GM21825 (cell line): Measurements from ENCODE around the gene ELAVL1.
A peak's percentile ranks its signal among the peaks of the same experiment; 100 is the strongest.
"Not testable (repeated sequence)": the region's sequence is repeated elsewhere in the genome, so short reads cannot be mapped to it uniquely, and the experiment has no call there.

ENCODE experiments used
- ATAC-seq: cut with Tn5 transposase; IDR thresholded peaks from one replicate; pipeline ENCODE4 v1.9.1; 2021; ENCODE audit warnings: mild to moderate bottlenecking, moderate library complexity; ENCODE audit not compliant: unreplicated experiment

ELAVL1 gene

DNA sequence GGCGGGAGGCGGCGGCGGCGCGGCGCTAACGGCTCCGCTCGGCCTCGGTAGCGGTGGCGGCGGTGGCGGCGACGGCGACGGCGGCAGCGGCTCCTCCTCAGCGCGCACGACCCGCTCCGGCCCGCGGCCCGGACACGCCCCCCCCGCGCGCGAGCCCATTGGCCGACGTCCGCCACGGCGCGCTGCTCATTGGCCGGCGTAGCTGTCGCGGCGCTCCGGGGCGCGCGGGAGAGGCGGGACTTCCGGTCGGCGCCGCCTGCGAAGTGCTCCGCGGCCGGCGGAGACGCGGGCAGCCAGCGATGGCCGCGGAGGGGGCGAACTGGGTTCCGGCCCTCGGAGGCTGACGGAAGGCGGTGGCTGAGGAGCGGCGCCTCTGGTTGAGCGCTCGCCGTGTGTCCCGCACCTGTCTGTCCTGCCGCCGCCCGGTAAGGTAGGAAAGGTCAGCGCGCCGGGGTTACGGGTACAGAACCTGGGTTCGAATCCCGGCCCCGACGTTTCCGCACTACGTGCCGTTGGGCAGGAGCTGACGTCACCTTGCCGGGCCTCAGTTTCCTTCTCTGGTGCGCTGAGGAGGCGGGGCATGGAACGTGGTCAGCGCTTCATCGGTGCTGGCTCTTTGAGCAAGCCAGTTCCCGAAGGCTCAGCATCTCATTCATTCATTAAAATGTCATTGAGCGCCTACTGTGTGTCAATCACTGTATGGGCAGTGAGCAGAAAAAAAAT lies at the start of gene ELAVL1:
ELAVL1 (minus strand) TSS at position 108 of the 723 bp plus-strand sequence. CDS start 13,826 bp downstream, outside the sequence.
- peak; percentile 71 for ATAC-seq

DNA sequence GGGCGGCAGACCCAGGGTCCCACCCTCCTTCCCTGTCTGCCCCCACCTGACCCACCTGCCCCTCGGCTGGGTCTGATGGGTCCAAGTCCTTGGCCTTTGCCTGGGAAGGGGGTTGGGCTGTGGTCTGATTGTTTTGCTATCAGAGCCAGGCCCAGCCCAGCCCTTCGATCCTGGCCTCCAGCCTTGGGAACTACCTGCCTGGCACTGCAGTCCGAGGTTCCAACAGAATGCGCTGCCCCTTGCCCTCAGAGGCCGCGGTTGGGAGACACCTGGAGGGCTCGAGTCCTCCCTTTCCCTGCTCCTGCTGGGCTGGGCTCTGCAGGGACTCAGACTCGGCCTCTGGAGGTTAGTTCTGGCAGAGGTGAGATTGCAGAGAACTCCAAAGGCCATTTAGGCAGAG lies 48.7 kb upstream of the ELAVL1 start:
- ATAC-seq = no peak

- no peak for ATAC-seq
These were observed 47.0 kb upstream of the ELAVL1 start, which contains the start of gene CCL25 for GRCh38 chr19:8052464-8052859. Gene CCL25 (plus strand): TSS chr19:8052760. CDS start chr19:8053050, 290 bp downstream.

GRCh38 chr19:8050274-8051096 lies 45.0 kb upstream of the ELAVL1 start:
- ATAC-seq = peak; percentile 74

GRCh38 chr19:8046569-8047165 lies 41.2 kb upstream of the ELAVL1 start:
- ATAC-seq = no peak

- no peak for ATAC-seq
These were observed 40.6 kb upstream of the ELAVL1 start for GRCh38 chr19:8045872-8046568.

DNA sequence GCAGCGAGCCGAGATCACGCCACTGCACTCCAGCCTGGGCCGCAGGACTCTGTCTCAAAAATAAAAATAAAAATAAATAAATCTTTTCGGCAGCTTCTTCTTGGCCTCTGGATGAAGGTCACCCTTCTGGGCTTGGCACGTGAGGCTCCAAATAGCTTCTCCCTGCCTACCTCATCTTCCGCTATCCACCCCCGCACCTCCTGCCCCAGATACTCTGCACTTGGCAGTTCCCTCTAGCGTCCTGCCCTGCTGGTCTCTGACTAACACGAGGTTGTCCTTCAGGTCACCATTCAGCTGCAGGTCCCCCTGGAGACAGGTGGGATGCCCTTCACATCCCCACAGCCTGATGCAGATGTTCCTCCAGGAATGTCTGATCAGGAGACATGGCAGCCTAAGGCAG lies 38.6 kb upstream of the ELAVL1 start:
- no peak for ATAC-seq

DNA sequence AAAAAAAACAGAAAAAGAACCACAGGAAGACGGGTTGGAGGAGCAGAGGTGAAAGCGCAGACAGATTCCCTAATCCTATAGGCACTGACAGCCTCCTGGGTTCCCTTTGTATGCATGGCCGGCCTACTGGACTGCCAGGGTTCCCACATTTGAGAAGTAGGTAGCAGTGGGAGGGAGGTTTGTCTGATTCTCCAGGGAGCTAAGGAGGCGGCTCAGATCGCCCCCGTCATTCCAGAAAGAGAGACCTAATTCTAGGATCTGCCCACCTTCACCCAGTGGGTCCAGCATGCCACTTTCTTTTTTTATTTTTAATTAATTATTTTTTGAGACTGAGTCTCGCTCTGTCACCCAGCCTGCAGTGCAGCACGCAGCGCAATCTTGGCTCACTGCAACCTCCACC lies 37.5 kb upstream of the ELAVL1 start:
- ATAC-seq = no peak

GRCh38 chr19:8041531-8041931 lies 36.1 kb upstream of the ELAVL1 start:
- no peak for ATAC-seq

GRCh38 chr19:8039231-8039630 lies 33.8 kb upstream of the ELAVL1 start:
- no peak for ATAC-seq

DNA sequence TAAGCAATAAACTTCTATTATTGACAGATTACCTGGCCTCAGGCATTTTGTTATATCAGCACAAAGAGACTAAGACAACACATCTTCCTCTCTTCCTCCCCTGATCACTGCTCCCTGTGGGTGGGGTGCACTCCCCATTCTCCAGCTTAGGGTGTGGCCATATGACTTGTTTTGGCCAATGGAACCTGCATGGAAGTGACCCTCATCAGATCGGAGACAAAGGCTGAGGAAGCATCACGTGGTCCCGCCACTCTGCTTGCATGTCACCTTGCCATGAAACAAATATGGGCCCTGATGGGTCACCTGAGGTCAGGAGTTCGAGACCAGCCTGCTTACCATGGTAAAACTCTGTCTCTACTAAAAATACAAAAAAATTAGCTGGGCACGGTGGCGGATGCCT lies 33.4 kb upstream of the ELAVL1 start:
- ATAC-seq = no peak

GRCh38 chr19:8036434-8037099 lies 31.1 kb upstream of the ELAVL1 start:
- no peak for ATAC-seq

DNA sequence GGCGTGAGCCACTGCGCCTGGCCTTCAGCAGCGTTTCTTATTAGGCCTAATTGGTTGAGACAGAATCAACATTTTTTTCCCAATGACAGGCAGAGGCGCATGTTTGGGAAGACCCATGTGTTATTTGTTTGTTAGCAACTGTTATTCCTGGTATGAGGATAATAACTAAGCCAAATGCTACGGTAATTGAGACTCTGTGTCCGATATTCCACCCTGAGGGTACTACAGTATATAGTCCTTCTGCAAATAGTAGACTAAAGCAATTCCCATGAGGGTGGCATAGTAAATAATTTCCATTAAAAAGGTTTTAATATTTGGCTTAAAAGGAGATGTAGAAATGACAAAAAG lies 28.7 kb upstream of the ELAVL1 start:
- no peak for ATAC-seq

DNA sequence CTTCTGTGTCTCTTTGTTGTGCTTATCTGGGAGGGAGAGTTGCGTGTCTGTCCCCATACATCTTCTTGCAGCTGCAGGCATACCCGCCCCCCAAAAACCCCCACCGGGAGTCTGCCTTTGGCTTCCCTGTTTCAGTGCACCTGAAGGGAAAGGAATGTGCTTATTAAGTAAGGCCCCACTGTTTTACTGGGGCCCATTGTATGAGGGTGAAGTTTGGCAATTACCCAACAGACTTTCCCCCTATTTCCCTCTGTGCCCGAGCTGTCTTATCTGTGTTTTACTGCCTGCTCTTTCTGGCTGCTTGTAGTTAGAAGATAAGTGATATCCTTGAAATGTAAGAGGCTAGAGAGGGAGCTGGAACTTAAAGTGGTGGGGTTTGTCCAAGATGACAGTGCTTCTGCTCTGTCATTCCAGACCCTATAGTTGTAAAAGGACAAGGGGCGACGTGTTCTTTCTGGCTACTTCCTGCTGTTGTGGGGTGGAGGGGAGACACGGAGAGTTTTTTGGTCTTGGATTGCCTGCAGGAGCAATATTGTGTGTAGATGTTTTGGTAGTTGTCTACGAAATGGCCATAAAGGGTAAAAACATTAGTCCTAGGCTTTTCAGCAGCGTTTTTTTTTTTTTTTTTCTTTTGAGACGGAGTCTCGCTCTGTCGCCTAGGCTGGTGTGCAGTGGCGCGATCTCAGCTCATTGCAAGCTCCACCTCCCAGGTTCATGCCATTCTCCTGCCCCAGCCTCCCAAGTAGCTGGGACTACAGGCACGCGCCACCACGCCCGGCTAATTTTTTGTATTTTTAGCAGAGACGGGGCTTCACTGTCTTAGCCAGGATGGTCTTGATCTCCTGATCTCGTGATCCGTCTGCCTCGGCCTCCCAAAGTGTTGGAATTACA lies 28.1 kb upstream of the ELAVL1 start:
- not testable (repeated sequence) for ATAC-seq

- ATAC-seq = no peak
These were observed 25.5 kb upstream of the ELAVL1 start for GRCh38 chr19:8030960-8031359.

DNA sequence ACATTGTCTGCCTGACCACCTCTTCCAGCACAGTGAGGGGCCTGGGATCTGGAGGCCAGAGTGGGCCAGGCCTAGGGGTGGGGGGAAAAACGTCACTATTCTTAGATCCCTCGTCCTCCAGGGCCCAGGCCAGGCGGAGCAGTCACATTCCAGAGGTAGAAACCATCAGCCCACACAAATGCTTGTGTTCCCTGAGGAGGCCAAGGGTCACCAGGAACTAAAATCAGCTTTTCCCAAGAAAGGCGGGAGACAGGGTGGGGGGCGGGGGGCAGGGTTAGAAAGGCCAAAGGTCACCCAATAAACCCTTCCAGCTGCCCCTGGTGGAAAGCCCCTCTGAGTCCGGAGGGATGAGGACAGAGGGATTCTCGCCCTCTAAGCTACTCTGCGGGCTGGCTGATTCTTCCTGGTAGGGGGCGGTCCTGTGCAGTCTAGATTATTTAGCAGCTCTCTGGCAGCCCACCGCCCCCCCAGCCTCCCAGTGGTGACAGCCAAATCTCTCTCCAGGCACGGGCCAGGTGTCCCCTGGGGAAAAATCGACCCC lies 23.6 kb upstream of the ELAVL1 start:
- no peak for ATAC-seq

DNA sequence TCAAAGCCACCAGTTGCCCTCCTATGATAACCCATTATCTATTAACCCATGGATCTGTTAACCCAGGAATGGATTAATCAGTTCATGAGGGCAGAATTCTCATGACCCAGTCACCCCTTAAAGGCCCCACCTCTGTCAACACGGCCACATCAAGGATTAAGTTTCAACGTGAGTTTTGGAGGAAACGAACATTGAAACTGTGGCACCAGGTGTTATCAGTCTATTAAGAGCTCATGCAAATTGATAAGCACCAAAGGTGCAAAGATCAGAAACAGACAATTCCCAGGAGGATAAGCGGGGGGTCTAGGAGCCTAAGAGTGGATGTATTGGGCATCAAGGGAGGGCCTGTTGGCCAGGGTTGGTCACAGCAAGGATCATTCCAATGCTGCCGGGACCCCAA lies 19.9 kb upstream of the ELAVL1 start:
- ATAC-seq = no peak

DNA sequence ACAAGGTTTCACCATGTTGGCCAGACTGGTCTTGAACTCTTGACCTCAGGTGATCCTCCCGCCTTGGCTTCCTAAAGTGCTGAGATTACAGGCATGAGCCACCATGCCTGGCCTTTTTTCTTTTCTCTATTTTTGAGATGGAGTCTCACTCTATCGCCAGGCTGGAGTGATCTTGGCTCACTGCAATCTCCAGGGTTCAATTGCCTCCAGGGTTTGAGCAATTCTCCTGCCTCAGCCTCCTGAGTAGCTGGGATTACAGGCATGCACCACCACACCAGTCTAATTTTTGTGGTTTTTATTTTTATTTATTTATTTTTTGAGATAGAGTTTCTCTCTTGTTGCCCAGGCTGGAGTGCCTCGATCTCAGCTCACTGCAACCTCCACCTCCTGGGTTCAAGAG lies 18.8 kb upstream of the ELAVL1 start:
- ATAC-seq = not testable (repeated sequence)

DNA sequence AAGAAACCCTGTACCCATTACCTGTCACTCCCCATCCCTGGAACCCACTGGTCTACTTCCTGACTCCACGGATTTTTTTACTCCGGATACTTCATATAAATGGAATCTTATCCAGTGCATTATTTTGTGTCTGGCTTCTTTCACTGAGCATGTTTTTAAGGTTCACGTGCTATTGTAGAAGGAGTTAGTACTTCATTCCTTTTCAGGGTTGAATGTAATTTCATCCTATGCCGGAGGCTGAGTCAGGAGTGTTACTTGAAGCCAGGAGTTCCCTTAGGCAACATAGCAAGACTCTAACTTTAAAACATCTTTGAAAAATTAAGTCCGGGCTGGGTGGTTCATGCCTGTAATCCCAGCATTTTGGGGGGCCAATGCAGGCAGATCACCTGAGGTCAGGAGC lies 17.9 kb upstream of the ELAVL1 start:
- ATAC-seq = no peak
